KBM-7 (cell line): ENCODE results near the gene GPSM3.
A peak's percentile ranks its signal among the peaks of the same experiment; 100 is the strongest.
"Not testable (repeated sequence)": the region's sequence is repeated elsewhere in the genome, so short reads cannot be mapped to it uniquely, and the experiment has no call there.

ENCODE experiments used
- DNase-seq: peaks from one replicate; pipeline ENCODE4 v3.0.0-alpha.2; 2015
- in situ Hi-C: fragments of 300-500 bp; cut with MboI; formaldehyde crosslinking; loops from 2 replicates; pipeline ENCODE4 v1.14.3; 2020; ENCODE audit warnings: low sequenced_read_pairs, low pct_unique_long_range_greater_than_20kb, mixed read lengths

Gene GPSM3

DNA sequence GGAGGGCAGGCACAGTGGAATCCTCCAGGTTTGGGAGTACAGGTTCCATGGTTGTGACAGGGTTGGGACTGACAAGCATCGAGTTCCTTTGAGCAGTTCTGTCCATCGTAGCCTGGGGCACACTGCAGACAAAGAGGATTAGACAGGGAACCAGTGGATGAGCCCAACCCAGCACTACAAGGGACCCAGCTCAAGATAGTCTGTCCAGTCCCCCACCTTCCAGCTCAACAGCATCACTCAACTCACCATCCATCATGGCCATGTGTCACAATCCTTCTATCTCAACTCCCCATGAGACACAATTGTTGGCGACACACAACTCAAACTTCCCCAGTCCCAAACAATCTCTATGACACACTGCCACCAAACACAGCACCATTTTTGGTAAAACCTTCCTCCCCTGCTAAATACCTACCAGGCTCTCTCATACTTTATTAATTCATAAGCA lies 11.8 kb upstream of the GPSM3 start:
- in situ Hi-C loops, result no loop called here

DNA sequence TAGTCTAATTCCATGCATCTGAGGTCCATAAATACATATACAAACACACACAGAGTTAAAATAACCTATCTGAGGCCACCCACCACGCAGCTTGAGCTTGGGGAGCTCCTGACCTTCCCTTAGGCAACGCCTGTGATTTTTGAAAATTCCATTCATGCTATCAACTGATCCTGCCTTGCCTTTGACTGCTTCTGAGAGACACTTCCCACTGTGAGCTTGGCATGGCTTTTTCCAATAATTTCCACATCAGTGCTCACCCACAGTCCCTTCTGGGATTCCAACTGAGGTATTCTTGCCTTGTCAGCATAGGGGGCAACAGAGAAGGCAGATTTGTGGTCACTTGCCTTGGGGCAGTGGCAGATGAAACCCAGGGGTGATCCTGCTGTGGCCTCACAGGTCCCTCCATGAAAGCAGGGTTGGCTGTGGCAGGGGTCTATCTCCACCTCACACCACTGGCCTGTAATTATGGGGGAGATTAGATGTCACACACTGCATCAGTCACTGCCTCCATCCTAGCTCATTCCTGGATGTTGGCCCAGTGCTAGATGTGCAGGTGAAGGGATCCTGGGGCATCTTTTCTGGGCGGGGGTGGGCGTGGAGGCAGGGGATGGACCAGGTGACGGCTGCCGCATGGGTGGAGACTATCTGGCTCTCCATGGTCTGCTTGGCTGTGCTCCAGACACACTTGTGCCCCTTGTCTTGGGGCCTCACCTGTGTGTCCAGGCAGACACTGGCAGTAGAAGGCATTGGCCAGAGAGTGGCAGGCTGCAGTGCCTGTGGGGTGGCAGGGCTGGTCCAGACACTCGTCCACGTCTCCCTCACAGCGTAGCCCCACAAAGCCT lies 11.2 kb upstream of the GPSM3 start:
- DNase-seq, result no peak
- in situ Hi-C loops, result no loop called here

More for the DNA sequence above, 11.8 kb upstream of the GPSM3 start:
- DNase-seq, result no peak

DNA sequence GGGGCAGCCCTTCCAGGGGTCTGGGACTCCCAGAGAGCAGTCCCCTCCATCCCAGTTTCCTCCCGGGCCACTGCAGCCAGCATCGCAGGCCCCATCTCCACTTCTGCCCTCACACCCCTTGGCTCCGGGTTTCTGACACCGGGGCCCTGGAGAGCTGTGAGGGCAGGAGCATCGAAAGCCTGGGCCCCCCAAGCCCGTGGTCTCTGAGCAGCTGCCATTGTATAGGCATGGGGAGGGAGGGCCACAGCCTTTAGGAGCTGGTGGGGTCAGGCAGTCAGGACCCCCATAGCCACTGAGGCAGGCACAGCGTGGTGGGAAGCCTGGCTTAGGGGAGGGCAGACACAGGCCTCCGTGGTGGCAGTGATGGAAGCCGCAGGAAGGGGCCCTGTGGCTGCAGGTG lies 9.7 kb upstream of the GPSM3 start:
- in situ Hi-C loops, result no loop called here
- DNase-seq, result no peak

DNA sequence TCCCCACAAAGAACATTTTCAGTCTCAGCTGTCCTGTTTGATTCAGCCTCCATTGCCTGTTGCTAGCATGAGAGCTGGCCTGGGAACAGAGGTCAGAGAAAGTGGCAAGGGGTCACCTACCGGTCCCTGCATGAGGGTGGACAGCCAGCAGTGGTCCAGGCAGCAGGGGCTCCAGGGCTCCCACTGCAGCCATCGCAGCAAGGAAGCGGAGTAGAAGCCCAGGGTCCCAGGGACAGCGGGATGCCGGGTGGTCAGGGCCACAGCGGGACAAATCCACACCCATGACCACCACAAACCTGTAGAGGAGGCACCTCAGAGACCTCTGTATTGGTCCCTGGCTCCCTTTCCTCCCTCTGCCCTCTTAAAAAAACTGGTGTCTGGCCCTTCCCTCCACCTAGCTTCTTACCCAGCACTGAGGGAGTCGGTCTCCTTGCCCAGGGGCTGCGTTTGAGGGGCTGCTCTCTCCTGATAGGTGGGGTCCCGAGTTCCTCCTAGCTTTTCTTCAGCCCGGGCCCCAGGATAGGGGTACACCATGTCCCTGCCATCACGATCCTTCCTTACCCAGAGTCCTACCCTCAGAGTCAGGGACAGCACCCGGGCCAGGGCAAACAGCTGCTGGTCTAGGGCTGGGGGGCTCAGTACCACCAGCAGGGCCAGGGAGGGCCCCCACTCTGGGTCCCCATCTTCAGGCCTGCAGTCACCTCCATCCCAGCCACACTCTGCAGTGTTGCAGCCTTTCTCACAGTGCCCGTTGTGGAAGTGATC lies 8.4 kb upstream of the GPSM3 start:
- no peak for DNase-seq

DNA sequence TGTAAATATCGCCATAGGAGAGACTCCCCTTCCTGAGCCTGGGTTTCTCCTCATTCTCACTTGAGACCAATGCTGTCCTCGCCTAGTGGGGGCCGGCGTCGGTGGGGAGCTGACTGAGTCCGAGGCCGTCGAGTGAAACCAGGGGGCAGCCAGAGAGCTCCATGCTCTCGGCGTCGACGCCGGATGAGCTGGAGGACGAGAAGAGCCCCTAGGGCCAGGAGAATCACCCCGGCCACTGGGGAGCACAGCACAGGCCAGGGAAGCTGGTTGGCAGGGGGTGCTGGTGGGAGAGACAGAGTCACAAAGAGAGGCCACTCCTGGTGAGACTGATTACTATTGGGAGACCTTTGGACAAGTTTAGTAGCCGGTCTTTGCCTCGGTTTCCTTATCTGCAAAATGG lies 6.4 kb upstream of the GPSM3 start:
- DNase-seq, result no peak
- in situ Hi-C loops, result no loop called here

More for the DNA sequence above, 8.4 kb upstream of the GPSM3 start:
- in situ Hi-C loops, result no loop called here

DNA sequence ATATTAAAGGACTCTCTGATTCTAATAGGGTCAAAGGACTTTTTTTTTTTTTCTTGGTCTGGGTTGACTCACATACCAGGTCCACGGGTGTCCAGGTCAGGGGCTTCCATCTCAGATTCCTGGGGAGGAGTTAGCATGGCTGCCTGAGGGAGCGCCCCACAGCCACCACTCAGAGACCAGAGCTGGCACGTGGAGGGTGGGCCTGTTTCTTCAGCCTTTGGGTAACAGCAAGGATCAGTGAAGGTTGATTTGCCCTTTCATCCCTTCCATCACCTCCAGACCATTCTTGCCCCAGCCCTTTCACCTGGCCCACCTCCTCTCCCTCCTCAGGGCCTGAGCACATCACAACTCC lies 5.9 kb upstream of the GPSM3 start:
- in situ Hi-C loops, result no loop called here

DNA sequence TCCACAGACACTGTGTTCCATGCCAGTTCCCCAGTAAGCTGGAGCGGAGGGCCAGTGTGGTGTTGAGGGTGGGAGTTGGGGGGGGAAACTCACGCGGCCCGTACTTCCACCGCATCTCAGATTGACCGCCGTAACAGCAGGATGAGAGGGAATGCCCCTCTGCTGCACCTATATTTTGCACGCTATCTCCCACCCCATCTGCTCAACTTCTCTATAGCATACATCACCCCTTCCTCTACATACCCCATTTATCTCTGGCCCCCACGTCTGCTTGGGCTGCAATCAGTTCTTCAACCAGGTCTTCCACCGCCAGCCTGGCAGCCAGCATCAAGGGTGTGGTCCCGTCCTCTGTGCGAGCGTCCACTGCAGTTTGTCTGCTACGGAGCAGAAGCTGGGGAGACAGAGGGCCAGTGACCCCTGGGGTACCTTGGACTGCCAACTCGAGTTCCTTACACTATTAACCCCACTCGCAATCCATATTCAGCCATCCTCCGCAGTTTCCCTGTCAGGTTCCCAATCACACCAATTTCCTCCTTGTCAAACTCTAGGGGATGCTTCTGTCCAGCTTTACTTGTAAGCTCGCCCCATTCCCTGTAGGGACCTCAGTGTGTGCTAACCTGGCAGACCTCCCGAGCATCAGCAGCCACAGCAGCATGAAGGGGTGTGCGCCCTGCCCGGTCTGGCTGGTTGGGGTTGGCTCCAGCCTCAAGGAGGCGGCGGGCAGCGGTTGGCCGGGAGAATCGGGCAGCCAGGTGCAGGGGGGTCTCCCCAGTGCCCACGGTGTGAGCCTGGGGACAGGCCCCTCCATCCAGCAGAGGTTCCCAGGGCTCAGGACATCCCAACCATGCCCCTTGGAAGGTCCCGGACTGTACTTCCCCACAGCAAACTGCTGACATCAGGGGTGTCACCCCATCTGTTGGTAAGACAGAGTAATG lies 4.5 kb upstream of the GPSM3 start:
- in situ Hi-C loops, result no loop called here
- DNase-seq, result no peak

More for the DNA sequence above, 5.9 kb upstream of the GPSM3 start:
- no peak for DNase-seq

DNA sequence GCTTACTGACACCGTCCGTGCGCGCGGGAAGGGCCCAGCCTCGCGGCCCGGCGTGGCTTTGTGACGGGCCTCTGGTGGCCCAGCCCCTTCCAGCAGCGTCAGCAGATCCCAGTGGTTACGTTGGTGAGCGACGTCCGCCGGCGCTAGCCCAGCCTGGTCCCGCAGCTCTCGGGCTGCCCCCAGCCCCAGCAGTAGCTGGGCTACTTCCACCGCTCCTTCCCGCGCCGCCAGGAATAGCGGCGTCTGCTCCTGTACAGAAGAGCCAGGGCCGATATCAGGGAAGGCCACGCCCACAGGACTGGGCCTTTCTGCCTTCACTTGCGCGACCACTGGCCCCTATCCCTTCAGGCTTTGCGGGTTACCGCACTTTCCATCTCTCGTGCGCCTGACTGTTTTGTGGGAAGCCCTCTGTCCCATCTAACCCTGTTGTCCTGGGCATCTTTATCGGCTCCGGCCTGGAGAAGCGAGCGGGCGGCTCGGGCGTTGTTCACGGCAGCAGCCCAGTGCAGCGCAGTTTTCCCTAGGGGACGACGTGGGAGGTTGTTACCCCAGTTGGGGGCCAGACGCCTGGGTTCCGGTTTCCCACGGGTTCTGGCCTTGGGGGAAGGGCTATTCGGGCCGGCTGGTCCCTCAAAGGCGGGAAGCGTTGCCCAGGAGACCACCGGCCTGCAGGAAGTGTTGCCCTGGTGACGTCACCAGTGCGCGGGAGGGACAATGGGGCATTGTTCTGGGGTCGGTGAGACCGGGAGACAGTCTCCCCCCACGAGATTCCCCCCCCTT lies 3.6 kb upstream of the GPSM3 start:
- in situ Hi-C loops, result no loop called here

DNA sequence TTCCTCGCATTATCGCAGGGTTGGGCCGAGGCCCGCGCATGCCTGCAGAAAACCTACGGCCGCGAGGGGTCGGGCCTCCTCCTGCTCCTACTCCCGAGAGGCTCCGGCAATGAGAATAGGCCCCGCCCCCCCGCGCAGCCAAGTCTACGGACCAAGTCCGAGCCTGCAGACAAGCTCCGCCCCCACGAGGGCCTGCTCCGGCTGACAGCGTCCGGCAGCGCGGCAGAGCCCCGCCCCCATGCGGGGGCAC lies 3.1 kb upstream of the GPSM3 start:
- peak; percentile 99 for DNase-seq
- in situ Hi-C loops, result no loop called here

More for the DNA sequence above, 3.6 kb upstream of the GPSM3 start:
- peak; percentile 67 for DNase-seq

DNA sequence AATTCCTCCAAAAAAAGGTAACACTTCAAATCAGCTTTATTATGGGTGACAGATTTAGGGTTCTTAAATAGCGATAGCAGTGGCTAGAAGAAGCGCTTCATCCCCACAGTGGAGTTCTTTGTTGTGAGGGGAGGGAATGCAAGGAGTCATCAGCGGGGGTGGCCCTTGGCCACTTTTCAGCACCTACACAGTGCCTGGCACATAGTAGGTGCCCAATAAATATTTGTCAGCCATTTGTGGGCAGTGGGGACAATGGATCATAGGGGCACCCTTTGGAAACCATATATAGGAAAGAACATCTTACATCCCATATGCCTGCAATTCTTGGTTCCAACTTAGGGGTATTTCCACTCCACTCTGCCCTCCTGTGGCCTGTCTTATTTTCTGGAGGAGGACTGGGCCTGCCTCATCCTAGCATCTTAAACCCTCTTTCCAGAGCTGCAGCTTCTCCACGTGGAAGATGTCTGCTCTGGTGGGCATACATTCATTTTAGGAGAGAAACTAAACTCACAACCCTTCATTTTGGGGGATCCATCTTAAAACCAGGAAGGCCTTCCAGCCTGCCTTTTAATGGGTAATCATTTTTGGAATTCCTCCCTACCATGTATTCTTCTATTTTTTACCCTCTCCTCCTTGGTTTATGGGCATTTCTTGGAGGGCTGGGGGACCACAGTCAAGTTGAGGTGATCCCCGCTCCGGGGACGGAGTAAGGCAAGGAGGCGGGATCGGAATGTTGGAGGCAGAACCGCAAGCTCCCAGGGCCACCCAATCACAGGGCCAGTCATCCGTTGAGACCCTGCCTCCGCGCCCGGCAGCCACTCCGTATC lies 2.6 kb upstream of the GPSM3 start:
- in situ Hi-C loops, result no loop called here
- peak; percentile 70 for DNase-seq

DNA sequence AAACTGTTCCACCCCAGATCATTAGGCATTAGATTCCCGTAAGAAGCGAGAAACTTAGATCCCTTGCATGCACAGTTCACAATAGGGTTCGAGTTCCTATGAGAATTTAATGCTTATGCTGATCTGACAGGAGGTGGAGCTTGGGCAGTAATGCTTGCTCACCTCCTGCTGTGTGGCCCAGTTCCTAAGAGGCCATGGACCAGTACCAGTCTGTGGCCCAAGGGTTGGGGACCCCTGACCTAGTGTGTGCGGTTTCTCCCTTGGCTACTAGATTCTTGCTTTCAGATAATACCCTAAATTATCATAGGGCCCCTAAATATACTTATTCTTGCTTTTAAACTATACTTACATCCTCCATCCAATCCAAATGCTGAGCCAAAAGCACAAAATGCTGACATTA lies 1.9 kb upstream of the GPSM3 start:
- DNase-seq, result no peak
- in situ Hi-C loops, result no loop called here

DNA sequence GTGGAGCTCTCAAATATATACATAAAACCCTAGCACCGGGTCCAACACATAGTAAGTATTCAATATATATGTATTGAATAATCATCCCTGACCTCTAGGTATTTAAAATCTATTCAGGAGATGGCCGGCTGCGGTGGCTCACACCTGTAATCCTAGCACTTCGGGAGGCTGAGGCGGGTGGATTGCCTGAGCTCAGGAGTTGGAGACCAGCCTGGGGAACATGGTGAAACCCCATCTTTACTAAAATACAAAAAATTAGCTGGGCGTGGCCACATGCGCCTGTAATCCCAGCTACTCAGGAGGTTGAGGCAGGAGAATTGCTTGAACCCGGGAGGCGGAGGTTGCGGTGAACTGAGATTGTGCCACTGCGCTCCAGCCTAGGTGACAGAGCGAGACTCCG lies 653 bp upstream of the GPSM3 start:
- DNase-seq, in situ Hi-C loops: not testable (repeated sequence)

DNA sequence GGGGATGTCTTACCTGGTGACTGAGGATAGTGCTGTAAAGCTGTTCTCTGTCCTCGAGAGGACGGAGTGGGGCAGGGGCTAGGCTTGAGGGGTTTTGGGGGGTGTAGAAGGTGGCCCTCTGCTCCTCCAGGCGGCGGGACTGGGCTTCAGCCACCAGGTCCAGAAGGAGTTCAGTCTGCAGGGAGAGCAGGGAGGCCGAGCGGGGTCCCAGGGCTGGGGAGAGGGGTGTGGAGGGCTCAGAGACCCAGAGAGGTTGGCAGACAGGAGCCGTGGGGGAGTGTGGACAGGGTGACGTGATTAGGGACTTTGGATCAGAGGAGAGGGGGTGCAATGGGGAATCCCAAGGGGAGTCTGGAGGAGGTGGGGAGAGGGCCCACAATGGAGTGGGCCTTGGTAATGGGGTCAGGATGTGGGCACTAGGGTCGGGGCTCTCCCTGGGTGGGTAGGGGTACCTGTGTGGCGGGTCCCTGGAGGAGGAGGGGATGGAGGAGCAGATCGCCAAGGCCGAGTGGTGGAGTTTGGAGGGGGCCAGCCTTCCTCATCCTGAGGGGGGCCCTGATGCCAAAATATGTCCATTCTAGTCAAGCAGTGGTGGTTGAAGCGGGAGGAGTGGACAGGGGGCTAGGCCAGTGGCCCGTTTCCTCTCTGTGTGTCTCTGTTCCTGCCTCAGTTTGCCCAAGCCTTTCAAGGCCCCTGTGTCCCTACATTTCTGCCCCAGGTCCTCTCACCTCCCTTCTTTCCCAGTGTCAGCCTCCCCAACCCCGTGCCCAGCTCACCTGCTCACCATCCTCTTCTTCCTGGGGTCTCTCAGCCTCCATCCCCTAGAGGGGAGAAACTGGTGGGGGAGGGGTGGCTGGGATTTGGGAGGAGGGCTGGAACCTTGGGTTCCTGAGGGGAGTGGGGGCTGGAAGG lies 491 bp downstream of the GPSM3 start:
- no peak for DNase-seq
- in situ Hi-C loops, result no loop called here

DNA sequence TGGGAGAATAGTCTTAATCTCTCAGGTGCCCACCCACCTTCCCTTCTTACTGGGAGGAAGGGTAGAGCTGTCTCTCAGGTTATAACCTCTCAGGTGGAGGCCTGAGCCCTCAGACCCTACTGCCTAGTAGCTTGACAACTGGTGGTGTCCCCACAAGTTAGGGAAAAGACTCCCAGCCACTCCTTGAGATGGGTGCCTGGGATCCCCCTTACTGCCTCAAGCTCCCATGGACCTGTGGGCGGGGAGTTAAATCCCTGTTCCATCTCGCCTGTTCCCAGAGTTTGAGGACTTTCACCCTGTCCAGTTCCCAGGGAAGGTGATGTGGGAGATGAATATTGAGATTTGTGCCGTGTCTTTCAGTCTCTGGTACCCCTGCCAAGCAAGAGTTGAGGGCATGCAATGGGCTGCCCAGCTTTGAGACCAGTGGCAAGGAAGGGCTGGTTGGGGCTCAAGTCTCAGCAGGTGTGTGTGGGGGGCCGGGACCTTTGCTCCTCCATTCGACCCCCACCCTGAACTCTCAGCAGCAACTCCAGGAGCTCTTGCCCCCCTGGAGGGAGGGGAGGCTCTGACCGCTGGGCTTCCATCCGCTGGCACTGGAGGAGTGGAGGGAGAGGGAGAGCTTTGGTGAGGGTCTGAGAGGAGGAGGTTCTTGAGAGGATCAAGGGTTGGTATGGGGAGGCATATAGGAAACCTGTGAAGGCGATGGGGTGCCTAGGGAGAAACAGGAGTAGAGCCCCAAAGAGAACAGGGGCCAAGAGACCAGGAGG lies 1.3 kb downstream of the GPSM3 start:
- DNase-seq, result no peak
- in situ Hi-C loops, result no loop called here

DNA sequence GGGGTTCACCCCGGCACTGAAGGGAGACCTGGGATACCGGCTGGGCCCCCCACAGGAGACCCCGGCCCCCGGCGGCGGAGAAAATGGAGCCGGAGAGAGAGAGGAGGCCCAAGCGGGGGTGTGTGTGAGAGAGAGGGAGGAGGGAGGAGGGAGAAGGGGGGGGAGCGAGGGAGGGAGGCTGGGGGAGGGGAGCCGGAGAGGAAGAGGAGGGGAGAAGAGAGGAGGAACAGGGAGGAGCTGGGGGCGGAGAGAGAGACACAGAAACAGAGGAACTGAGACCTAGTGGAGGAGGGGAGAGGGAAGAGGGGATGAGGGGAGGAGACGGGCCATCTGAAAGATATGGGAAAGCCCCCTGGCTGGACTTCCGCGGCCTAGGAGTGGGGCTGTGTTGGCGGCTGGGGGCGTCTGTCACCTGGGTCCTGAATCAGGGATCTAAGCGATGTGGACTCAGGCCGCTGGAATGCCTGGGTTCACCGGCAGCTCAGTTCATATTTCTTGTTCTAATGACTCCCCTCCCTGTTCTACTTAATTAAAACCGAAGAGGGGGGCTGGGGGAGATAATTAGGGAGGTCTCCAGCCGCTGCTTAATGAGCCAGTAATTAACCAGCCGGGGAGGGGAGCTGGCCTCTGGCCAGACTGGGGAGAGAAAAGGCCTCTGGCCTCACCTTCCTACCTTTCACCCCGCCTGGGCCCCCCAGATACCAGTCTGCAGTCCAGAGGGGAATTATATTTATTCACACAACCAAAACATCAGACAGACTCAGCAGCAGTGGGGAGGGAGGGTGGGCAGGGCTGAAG lies 2.2 kb downstream of the GPSM3 start, which contains the start of gene PBX2:
PBX2 (minus strand) TSS at position 149 of the 798 bp plus-strand sequence. CDS start 287 bp downstream, outside the sequence.
- in situ Hi-C loops, result no loop called here
- peak; percentile 91 for DNase-seq

DNA sequence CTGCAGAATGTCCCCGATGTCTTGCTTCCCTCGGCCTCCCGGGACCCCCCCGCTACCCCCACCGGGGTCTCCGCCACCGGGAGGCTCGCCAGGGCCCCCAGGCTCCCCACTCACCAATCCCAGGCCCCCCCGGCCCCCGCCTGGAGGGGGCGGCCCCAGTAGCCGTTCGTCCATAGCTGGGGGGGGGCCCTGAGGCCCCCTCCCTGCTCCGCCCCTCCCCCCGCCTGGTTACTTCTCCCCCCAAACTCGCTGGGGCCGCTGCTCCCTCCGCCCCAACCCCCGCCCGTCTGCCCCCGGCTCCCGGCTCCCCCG lies 2.7 kb downstream of the GPSM3 start:
- in situ Hi-C loops, result no loop called here
- no peak for DNase-seq
